A549 (cell line): Measurements from ENCODE around the gene B3GNT5. TPM values are rescaled to one million over a fixed set of nuclear protein-coding genes. Genes with fewer than 3 reads are reported as not detected.

Experiments
- ATAC-seq, 2 experiments: fragments of 200-7000 bp in 1 of 2; fragments of >200 bp in 1 of 2; cut with Nextera tagmentation in 1 of 2; cut with Tn5 transposase in 1 of 2; 3 replicates each; pipeline versions ENCODE4 v1.8.0 to v1.9.1; 2018 to 2020; ENCODE audit warnings: mild to moderate bottlenecking in 1 of 2, moderate library complexity in 1 of 2
- CTCF ChIA-PET: fragments of 300-600 bp; sonication (Branson Sonifier 250); formaldehyde crosslinking; extraction: SDS; loops from one replicate; lab custom pipeline; 2021; ENCODE audit warnings: antibody characterized with exemption, inconsistent platforms; lab: Yijun Ruan, JAX
- POLR2A ChIA-PET: fragments of 350-600 bp; formaldehyde crosslinking; extraction: SDS; loops from one replicate; lab custom pipeline; 2021; ENCODE audit warnings: antibody characterized with exemption, inconsistent platforms; lab: Yijun Ruan, JAX
- DNase-seq, 2 experiments: peaks; one replicate each; pipeline versions ENCODE4 v3.0.0 to v3.0.0-alpha.2; 2011 to 2016; ENCODE audit warnings: low read depth in 1 of 2, low spot score in 1 of 2
- FAIRE-seq: peaks from 2 replicates; lab custom pipeline; 2011; peaks lifted over from hg19 to GRCh38; lab: Jason Lieb, UNC
- H3K27ac ChIP-seq, 2 experiments: fragments of >200 bp; sonication (Bioruptor Twin); formaldehyde crosslinking; 3 replicates each; pipeline ENCODE4 v1.5.1; 2016 to 2017
- H3K4me1 ChIP-seq: fragments of >200 bp; sonication (Bioruptor Twin); formaldehyde crosslinking; 3 replicates; pipeline ENCODE4 v1.6.1; 2016
- H3K4me2 ChIP-seq: fragments of >200 bp; sonication (Bioruptor Twin); formaldehyde crosslinking; 3 replicates; pipeline ENCODE4 v1.6.1; 2016
- H3K4me3 ChIP-seq: fragments of >200 bp; sonication (Bioruptor Twin); formaldehyde crosslinking; 3 replicates; pipeline ENCODE4 v1.5.1; 2016
- H3K9me3 ChIP-seq: fragments of >200 bp; sonication (Bioruptor Twin); formaldehyde crosslinking; 3 replicates; pipeline ENCODE4 v1.6.1; 2016
- ATOH8 ChIP-seq: fragments of 250-450 bp; sonication (Bioruptor Pico); IDR thresholded peaks from 2 replicates; pipeline ENCODE4 v1.5.0; 2020; ENCODE audit warnings: low read depth, mild to moderate bottlenecking, moderate library complexity
- BHLHE40 ChIP-seq: IDR thresholded peaks from 2 replicates; pipeline ENCODE4 v1.6.1; 2012; ENCODE audit warnings: low read depth, low read length, inconsistent platforms
- CHD2 ChIP-seq: fragments of 150-350 bp; IDR thresholded peaks from 2 replicates; pipeline ENCODE4 v1.6.1; 2014; ENCODE audit warnings: low read length; ENCODE audit not compliant: partially characterized antibody
- CHD4 ChIP-seq: fragments of 200-600 bp; sonication (generic); IDR thresholded peaks from 2 replicates; pipeline ENCODE4 v1.6.1; 2016; ENCODE audit warnings: antibody characterized with exemption, mild to moderate bottlenecking, borderline replicate concordance
- CTCF ChIP-seq: fragments of >200 bp; sonication (Bioruptor Twin); formaldehyde crosslinking; IDR thresholded peaks from 3 replicates; pipeline ENCODE4 v1.5.1; 2016
- EHF ChIP-seq: fragments of 250-450 bp; sonication (Bioruptor Pico); IDR thresholded peaks from 2 replicates; pipeline ENCODE4 v1.5.0; 2020; ENCODE audit warnings: mild to moderate bottlenecking
- EP300 ChIP-seq, 2 experiments: fragments of >200 bp; sonication (Bioruptor Twin); formaldehyde crosslinking; IDR thresholded peaks; 2 replicates in 1 of 2; 3 replicates in 1 of 2; pipeline ENCODE4 v1.6.1; 2016 to 2017
- FOSL2 ChIP-seq, 2 experiments: fragments of 450-650 bp in 1 of 2; fragments of >200 bp in 1 of 2; sonication (Bioruptor Twin) in 1 of 2; formaldehyde crosslinking; IDR thresholded peaks; 2 replicates each; pipeline versions ENCODE4 v1.5.0 to v1.6.1; 2016 to 2020; ENCODE audit warnings: mild to moderate bottlenecking in 1 of 2, moderate library complexity in 1 of 2
- HDAC2 ChIP-seq: fragments of 200-600 bp; sonication (generic); IDR thresholded peaks from 2 replicates; pipeline ENCODE4 v1.6.1; 2016
- HMGXB4 ChIP-seq: fragments of 250-450 bp; sonication (Bioruptor Pico); IDR thresholded peaks from 2 replicates; pipeline ENCODE4 v1.5.0; 2021; ENCODE audit warnings: mild to moderate bottlenecking, moderate library complexity, borderline replicate concordance
- MAFK ChIP-seq: fragments of 450-650 bp; IDR thresholded peaks from 2 replicates; pipeline ENCODE4 v1.6.1; 2014; ENCODE audit not compliant: partially characterized antibody
- MAX ChIP-seq: IDR thresholded peaks from 2 replicates; pipeline ENCODE4 v1.6.1; 2012
- NPAS2 ChIP-seq: fragments of 250-450 bp; sonication (Bioruptor Pico); IDR thresholded peaks from 2 replicates; pipeline ENCODE4 v1.8.0; 2022; ENCODE audit warnings: mild to moderate bottlenecking, moderate library complexity, borderline replicate concordance
- NR3C1 ChIP-seq: fragments of >200 bp; sonication (Bioruptor Twin); formaldehyde crosslinking; IDR thresholded peaks from 3 replicates; pipeline ENCODE4 v1.6.1; 2017
- PHF8 ChIP-seq: fragments of 200-600 bp; sonication (generic); IDR thresholded peaks from 2 replicates; pipeline ENCODE4 v1.6.1; 2016; ENCODE audit warnings: low read depth, mild to moderate bottlenecking, antibody characterized with exemption, moderate library complexity, borderline replicate concordance
- RAD21 ChIP-seq, 2 experiments: fragments of >200 bp in 1 of 2; sonication (Bioruptor Twin) in 1 of 2; formaldehyde crosslinking in 1 of 2; IDR thresholded peaks in 1 of 2; conservative IDR thresholded peaks in 1 of 2; 2 replicates in 1 of 2; 3 replicates in 1 of 2; pipeline ENCODE4 v1.6.1; 2012 to 2018; ENCODE audit warnings: inconsistent platforms in 1 of 2
- SREBF2 ChIP-seq: fragments of 450-650 bp; IDR thresholded peaks from 2 replicates; pipeline ENCODE4 v1.6.1; 2014; ENCODE audit warnings: mild to moderate bottlenecking, moderate library complexity
- TP53 ChIP-seq: fragments of 250-450 bp; sonication (Bioruptor Pico); IDR thresholded peaks from 2 replicates; pipeline ENCODE4 v1.5.0; 2021; ENCODE audit warnings: mild to moderate bottlenecking, moderate library complexity
- ZNF302 ChIP-seq: fragments of 250-450 bp; sonication (Bioruptor Pico); IDR thresholded peaks from 2 replicates; pipeline ENCODE4 v1.9.0; 2021; ENCODE audit warnings: inconsistent platforms, mild to moderate bottlenecking, moderate library complexity
- WGBS: methylation state at CpG from one replicate; pipeline ENCODE4 v1.1.6; 2017; ENCODE audit errors: missing lambda C conversion rate; 5-methylcytosine and 5-hydroxymethylcytosine counted together
- polyA plus RNA-seq, 4 experiments: library from polyadenylated mRNA; depleted of rRNA in 3 of 4; stranded (reverse); fragments of >200 nt; fragmentation: RNase III in 1 of 4; extraction: RNeasy Plus Mini Kit Qiagen cat#74134 plus additional on column Dnase treatment in 1 of 4; gene quantifications; 2 replicates in 3 of 4; 3 replicates in 1 of 4; pipeline ENCODE4 v1.2.3, GENCODE V29; 2011 to 2017

B3GNT5 gene
- polyA plus RNA-seq, 2 of the 4 experiments (the other 2 are of a cell fraction), result 4.7 to 11.7 TPM

GRCh38 chr3:183259087-183259486 is 6.0 kb downstream of the B3GNT5 start:
- Histone ChIP-seq H3K4me3 (no peak overlapping the region), H3K27ac (no peak overlapping the region), H3K4me1 (peaks cover 14% of the 10 kb centered on the region; the same call in 1 of the 3 replicates), H3K4me2 (no peak overlapping the region), H3K9me3 (no peaks in the 10 kb centered on the region)
- ChIA-PET CTCF (no interaction called here), POLR2A (no interaction called here)
- FAIRE-seq (no peak), ATAC-seq (no peak), DNase-seq (no peak)
- no peak for TF ChIP-seq ZNF302
- no peak for TF ChIP-seq MAX
- TF ChIP-seq BHLHE40, result no peak
- no peak for TF ChIP-seq RAD21 (conservative IDR thresholded peaks at IDR 0.05 in 1 of 2, IDR thresholded peaks at IDR 0.05 in 1 of 2)
- no peak for TF ChIP-seq NPAS2 (CRISPR knock-in tag)
- no peak for TF ChIP-seq CHD2
- 77% methylated on average over 3 of the region's 3 CpGs for WGBS

GRCh38 chr3:183259621-183260020 is 6.6 kb downstream of the B3GNT5 start:
- ChIA-PET CTCF (no interaction called here), POLR2A (no interaction called here)
- Histone ChIP-seq H3K27ac (no peak overlapping the region), H3K9me3 (no peaks in the 10 kb centered on the region), H3K4me3 (no peak overlapping the region), H3K4me1 (peaks cover 14% of the 10 kb centered on the region; the same call in 2 of the 3 replicates), H3K4me2 (no peak overlapping the region)
- WGBS, result 80% methylated on average over 2 of the region's 2 CpGs
- no peak for FAIRE-seq
- no peak for ATAC-seq
- DNase-seq, result no peak
- TF ChIP-seq PHF8 (no peak), CTCF (no peak), EP300 (IDR thresholded peaks at IDR 0.05) (no peak), FOSL2 (IDR thresholded peaks at IDR 0.05) (no peak), FOSL2 (CRISPR knock-in tag; IDR thresholded peaks at IDR 0.05) (no peak), ATOH8 (CRISPR knock-in tag) (no peak), SREBF2 (no peak), NR3C1 (no peak), CHD4 (no peak), MAFK (no peak), TP53 (CRISPR knock-in tag) (no peak), NPAS2 (CRISPR knock-in tag) (no peak), EHF (no peak), HDAC2 (no peak), HMGXB4 (CRISPR knock-in tag) (no peak)
